Ecto neural progenitor cell (in vitro differentiated cells): ENCODE data around the gene ACADSB.

Source experiments
- DNase-seq: peaks from one replicate; pipeline ENCODE4 v3.0.0-alpha.2; 2018; ENCODE audit warnings: low spot score

ACADSB gene

GRCh38 chr10:123100030-123100762 is 91.4 kb downstream of the ACADSB start:
- no peak for DNase-seq

GRCh38 chr10:123101872-123102271 is 93.1 kb downstream of the ACADSB start:
- no peak for DNase-seq

GRCh38 chr10:123102673-123103072 is 93.9 kb downstream of the ACADSB start:
- DNase-seq: no peak

GRCh38 chr10:123103944-123104343 is 95.1 kb downstream of the ACADSB start:
- DNase-seq: no peak
